GM19455 (cell line): ENCODE results near the gene WSB1.

Experiments
- ATAC-seq: cut with Tn5 transposase; IDR thresholded peaks from one replicate; pipeline ENCODE4 v1.9.1; 2021; ENCODE audit not compliant: unreplicated experiment

Gene WSB1

DNA sequence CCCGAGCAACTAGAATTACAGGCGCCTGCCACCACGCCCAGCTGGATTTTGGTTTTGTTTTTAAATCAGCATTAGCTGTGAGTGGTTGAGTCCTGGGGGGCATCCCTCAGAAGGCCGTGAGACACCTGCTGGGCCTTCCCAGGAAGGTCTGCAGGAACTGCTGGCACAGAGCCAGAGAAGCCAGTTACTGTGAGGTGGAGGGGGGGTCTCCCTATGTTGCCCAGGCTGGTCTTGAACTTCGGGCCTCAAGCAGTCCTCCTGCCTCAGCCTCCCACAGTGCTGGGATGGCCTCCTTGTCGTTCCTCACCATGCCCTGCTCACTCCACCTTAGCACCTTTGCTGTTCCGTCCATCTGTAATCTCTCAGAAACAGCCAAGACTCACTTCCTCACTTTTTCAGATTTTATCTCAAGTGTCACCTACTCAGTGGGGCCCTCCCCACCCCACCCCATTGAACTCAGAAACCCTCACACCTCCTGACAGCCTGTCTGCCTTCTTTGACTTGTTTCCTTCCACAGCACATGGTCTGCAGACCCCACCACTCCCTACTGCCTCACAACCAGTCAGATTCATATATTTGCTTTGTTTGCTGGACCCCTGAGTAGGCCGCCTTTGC is 62.3 kb downstream of the WSB1 start:
- ATAC-seq: no peak

DNA sequence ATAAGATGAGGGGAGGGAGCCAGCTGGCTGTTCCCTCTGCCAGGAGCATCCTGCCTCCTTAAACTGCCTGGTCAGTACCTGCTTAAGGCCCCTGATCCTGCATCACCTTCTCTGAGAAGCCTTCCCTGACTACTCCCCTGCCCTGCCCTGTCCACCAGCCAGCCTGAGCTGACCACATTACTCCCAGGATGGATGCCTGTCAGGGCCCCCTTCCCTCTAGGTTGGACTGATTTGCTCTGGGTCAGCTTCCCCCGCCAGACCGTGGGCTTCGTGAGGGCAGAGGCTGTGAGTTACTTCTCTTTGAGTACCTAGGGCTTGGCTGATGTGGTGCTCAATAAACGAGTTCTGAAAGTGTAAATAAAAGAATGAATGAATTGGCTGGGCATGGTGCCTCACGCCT is 63.3 kb downstream of the WSB1 start:
- no peak for ATAC-seq

DNA sequence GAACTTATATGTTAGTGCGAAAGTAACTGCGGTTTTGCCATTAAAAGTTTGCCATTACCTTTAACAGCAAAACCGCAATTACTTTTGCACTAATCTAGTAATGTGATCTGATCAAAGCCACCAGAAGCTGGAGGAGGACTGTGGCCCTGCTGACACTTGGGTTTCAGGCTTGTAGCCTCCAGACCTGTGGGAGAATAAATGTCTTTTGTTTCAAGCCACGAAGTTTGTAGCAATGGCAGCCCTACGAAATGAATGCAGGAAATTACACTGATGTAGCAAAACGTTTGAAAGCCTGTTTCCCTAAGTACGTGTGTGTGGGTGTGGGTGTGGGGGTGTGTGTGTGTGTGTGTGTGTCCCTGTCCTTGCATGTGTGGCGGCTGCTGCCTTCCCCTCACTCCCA is 66.6 kb downstream of the WSB1 start:
- ATAC-seq: no peak

DNA sequence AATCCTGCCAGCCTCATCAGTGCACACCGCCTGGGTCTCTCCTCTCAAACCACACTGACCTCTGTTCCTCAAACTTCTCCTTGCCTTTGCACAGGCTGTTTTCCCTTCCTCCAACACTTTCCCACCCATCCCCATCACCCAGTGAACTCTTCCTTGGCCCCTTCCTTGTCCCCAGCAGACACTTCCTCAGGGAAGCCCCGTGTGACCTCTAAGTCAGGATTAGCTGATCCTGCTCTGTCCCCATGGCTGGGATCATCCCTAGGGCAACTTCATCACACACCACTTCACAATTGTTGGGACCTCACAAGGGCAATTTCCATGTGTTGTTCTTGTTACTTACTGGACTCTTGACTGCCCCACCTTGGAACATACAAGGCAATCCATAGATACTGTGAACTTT is 67.8 kb downstream of the WSB1 start:
- no peak for ATAC-seq

DNA sequence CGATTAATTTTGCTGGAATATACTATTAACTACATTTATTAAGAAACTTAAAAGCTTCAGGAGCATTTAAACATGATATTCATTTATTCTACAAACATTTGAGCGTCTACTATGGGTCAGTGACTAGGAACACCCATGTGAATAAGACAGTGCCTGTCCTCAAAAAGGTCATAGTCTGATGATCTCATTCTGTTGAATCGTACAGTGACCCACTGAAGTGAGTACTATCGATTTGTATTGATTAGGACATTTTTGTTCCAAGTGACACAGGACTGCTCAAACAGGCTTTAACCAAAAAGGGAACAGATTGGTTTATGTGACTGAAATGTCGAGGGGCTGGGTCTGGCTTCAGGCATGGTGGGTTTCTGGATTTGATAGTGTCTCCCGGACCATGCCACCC is 68.6 kb downstream of the WSB1 start:
- ATAC-seq: no peak

DNA sequence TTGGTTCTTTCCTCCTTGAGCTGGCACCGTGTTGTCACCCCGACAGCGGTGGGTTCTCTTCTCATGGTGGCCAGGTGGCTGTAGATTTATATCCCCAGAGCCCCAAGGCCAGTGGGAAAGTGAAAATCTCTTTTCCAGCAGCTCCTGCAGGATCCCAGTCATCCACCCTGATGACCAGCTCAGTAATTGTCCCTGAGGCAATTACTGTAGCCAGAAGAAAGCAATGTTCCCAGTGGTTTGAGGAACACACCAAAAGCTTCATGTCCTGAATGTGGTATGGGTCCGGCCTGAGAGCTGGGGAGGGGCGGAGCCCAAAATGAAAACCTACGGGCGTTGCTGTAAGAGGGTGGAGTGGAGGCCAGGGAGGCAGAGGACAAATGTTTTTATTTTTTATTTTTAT is 69.0 kb downstream of the WSB1 start:
- ATAC-seq: no peak

DNA sequence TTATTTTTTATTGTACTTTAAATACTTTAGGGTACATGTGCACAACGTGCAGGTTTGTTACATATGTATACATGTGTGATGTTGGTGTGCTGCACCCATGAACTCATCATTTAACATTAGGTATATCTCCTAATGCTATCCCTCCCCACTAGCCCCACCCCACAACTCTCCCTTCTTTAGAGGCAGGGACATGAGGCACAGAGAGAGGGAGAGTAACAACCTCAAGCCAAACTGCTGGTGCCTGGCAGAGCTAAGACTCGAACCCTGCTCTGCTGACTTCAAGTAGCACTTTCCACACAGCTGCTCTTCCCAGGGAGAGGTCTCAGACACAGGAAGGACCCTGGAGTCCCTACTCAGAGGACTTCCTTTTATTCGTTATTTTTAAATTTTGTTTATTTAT is 69.4 kb downstream of the WSB1 start:
- no peak for ATAC-seq
